Measurements from ENCODE around the gene LMNTD2. TPM values are rescaled to one million over a fixed set of nuclear protein-coding genes. Genes with fewer than 3 reads are reported as not detected.

LMNTD2 gene
- total RNA-seq, 1 experiment from 2014 or later = 1.1 TPM

DNA sequence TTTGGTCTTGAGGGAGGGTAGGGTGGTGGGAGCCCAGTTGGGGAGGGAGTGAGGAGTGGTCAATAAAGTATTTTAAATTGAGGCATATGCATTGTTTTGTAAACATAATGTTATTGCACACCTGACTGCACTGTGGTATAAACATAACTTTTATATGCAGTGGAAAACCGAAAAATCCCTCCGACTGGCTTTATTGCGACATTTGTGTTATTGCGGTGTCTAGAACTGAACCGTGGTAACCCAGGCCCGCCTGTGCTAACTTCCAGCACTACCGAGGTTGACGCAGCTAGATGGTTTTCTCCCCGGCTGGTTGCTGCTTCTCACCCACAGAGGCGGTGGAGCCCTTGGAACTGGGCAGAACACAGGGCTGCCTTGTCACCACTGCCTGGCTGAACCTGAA, 45.9 kb downstream of the LMNTD2 start:
- no peak for DNase-seq (ENCODE audit: low read depth)

DNA sequence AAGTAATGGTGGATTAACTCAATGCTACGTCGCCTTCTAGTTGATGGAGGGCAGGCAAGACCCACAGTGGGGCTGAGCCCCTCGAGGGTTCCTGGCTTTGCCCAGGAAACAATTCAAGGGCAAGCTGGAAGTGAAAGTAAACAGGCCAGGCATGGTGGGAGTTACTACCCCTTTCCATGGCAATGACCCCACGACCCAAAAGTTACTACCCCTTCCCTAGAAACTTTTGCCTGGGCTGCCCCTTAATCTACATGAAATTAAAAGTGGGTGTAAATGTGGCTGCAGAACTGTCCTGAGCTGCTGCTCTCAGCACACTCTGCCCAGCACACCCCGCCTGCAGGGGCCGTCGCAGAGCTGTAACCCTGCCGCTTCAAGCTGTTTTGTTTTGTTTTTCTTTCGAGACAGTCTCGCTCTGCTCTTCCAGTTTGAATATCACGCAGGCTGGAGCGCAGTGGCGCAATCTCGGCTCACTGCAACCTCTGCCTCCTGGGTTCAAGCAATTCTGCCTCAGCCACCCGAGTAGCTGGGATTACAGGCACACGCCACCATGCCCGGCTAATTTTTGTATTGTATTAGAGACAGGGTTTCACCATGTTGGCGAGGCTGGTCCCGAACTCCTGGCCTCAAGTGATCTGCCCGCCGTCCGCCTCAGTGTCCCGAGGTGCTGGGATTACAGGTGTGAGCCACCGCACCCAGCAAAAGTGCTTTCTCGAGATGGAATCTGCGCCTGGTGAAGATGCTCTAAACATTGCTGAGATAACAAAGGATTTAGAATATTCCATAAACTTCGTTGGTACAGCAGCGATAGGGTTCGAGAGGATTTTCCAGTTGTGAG, 47.6 kb downstream of the LMNTD2 start:
- no peak for DNase-seq (ENCODE audit: low read depth)

DNA sequence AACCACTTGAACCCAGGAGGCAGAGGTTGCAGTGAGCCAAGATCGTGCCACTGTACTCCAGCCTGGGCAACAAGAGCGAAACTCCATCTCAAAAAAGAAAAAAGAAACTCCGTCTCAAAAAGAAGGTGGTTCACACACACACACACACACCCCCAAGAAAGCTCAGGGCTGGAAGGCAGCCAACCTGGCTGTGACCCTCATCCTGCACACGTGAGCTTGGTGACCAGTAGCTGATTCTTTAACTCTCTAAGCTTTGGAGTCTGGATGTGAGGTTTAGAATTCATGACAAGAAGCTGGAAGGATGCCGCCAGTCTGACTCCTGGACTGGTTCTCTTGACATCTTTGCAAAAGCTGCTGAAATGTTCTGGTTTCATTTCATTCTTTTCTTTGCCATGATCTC, 51.6 kb downstream of the LMNTD2 start:
- no peak for DNase-seq (ENCODE audit: low read depth)

DNA sequence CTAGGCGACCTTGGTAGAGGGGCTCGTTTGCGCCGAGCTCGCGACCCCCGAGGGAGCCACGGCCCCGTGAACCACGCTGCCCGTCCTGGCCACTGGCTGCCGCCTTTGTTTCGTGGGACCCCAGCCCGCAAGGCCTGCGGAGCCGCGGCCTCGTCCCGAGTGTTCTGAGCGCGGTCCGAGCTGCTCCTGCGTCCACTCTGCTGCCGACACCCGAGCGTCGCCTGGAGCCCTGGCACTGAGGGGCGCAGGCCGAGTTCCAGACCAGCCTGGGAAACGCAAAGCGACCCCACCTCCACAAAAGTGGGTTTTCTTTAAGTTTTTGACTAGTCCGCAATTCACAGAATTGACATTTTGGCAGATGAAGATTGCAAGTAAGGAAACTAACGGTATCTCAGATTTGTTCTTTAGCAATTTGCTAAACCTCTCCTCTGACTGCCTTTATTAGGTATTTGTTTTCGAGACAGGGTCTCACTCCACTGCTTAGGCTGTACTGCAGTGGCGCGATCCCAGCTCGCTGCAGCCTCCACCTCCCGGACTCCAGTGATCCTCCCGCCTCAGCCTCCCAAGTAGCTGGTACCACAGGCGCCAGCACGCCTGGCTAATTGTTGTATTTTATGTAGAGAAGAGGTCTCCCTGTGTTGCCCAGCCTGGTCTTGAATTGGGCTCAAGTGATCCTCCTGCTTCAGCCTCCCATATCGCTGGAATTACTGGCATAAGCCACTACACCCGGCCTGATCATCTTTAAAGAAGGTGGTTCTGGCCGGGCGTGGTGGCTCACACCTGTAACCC, 52.6 kb downstream of the LMNTD2 start:
- DNase-seq (ENCODE audit: low read depth) = no peak

DNA sequence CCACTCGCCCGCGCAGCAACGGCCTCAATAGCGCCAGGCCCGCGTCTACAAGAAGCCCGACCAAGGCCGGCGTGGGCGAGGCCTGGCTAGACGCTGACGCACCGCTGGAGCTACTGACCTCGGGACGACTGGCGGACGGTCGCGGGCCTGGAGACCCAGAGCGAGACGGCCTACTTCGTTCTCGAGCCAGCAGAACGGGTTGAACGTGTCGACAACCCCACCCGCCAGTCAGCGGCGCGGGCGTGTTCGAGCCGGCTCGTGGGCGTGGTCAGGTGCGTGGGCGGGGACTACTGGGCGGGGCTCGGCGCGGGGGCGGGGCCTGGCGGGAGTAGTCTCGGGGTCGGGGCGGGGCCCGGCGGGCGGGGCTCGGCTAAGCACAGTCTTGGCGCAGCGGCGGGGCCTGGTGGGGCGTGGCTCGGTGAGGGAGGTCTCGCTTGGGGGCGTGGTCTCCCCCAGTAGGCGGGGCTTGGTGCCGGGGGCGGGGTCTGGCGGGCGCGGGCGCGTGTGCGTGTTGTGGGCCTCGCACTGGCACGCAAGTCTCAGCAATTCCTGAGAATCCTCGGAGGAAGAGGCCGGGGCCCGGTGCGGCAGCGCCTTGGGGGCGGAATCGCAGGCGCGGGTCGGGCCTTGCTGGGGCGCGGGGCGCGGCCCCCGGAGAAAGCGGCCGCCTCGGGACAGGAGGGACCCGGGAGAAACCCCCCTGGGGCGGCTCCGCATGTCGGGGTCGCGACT, 53.4 kb downstream of the LMNTD2 start, which contains the start of gene RNH1:
Gene RNH1, minus strand, starts transcription at position 248 of the 732 bp plus-strand sequence. CDS start 5,080 bp downstream, outside the sequence.
- DNase-seq (ENCODE audit: low read depth) = peak; percentile 89

DNA sequence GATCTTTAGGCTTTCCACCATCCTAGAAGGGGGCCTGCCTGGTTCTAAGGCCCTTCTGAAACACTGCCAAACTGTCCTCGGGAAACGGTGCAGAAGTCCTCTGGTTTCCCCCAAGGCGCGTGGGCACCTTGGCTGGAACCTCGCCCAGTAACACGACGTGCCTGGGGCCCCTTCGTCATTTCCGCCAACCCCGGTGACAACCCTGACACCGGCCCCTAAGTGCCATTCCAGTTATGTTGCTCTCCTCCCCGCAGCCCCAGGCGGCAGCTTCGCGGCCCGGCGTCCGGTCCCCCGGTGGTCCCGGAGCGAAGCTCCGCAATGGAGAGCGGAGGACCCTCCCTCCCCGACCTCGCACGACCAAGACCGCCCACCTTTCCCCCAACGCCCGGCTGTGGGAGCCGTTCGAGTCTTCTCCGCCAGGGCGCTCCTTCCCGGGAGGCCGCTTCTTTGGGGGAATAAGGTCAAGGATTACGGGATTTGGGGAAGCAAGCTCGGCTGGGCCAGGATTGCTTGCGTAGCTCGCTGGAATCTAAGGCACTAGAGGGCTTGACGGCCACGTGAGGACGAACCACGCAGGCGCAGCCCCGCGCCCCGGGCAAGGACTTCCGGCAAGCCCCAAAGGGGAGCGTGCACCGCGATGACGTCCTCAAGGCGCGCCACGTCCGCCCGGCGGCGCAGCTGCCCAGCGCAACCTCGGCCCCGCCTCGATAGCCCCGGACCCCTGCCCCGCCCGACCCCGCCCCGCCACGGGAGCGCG, 54.1 kb downstream of the LMNTD2 start:
- peak; percentile 96 for DNase-seq (ENCODE audit: low read depth)

DNA sequence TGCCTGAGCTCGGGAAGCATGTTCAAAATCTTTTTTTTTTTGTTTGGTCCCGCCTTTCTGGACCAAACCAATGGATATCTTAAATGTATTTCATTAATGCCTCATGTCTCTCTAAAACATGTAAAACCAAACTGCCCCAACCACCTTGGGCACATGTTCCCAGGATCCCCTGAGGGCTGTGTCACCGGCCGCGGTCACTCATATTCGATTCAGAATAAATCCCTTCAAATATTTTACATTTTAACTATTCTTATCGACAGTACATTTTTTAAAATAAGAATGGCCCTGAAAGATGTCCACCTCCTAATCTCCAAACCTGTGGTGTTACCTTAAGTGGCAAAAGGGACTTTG, 55.6 kb downstream of the LMNTD2 start:
- DNase-seq (ENCODE audit: low read depth) = no peak

Other genes starting within 250 kb of the LMNTD2 start
- gene IFITM1, start 246.7 kb downstream of the LMNTD2 start, total RNA-seq (2014; rRNA removed; shearing (Covaris generic)) = 1,883 and 3,156 TPM in 2 replicates
- 821 and 984 TPM in 2 replicates for gene IFITM3, start 239.9 kb downstream of the LMNTD2 start, total RNA-seq (2014; rRNA removed; shearing (Covaris generic))
- 2.8 and 9.4 TPM in 2 replicates for gene B4GALNT4, start 191.2 kb downstream of the LMNTD2 start, total RNA-seq (2014; rRNA removed; shearing (Covaris generic))
- gene PKP3, start 166.5 kb downstream of the LMNTD2 start, total RNA-seq (2014; rRNA removed; shearing (Covaris generic)) = 7.9 and 10.6 TPM in 2 replicates
- gene SIGIRR, start 145.7 kb downstream of the LMNTD2 start, total RNA-seq (2014; rRNA removed; shearing (Covaris generic)) = 2.5 and 3.4 TPM in 2 replicates
- 0.20 TPM in 1 of 2 replicates, not detected in the other for gene ANO9, start 118.7 kb downstream of the LMNTD2 start, total RNA-seq (2014; rRNA removed; shearing (Covaris generic))
- 27.5 and 35.5 TPM in 2 replicates for gene PTDSS2, start 110.5 kb downstream of the LMNTD2 start, total RNA-seq (2014; rRNA removed; shearing (Covaris generic))
- 169 and 259 TPM in 2 replicates for gene RNH1, start 53.5 kb downstream of the LMNTD2 start, total RNA-seq (2014; rRNA removed; shearing (Covaris generic))
- gene HRAS, start 25.2 kb downstream of the LMNTD2 start, total RNA-seq (2014; rRNA removed; shearing (Covaris generic)) = 56.9 and 110 TPM in 2 replicates
- 0.25 and 0.34 TPM in 2 replicates for gene LRRC56, start 23.2 kb downstream of the LMNTD2 start, total RNA-seq (2014; rRNA removed; shearing (Covaris generic))
- gene RASSF7, start 232 bp upstream of the LMNTD2 start, total RNA-seq (2014; rRNA removed; shearing (Covaris generic)) = 53.4 and 56.0 TPM in 2 replicates
- 17.0 and 24.3 TPM in 2 replicates for gene PHRF1, start 15.7 kb upstream of the LMNTD2 start, total RNA-seq (2014; rRNA removed; shearing (Covaris generic))
- not detected in 2 replicates for gene IRF7, start 55.2 kb upstream of the LMNTD2 start, total RNA-seq (2014; rRNA removed; shearing (Covaris generic))
- not detected in 2 replicates for gene CDHR5, start 64.2 kb upstream of the LMNTD2 start, total RNA-seq (2014; rRNA removed; shearing (Covaris generic))
- not detected in 2 replicates for gene SCT, start 66.4 kb upstream of the LMNTD2 start, total RNA-seq (2014; rRNA removed; shearing (Covaris generic))
- not detected in 2 replicates for gene DRD4, start 76.5 kb upstream of the LMNTD2 start, total RNA-seq (2014; rRNA removed; shearing (Covaris generic))
- gene DEAF1, start 134.5 kb upstream of the LMNTD2 start, total RNA-seq (2014; rRNA removed; shearing (Covaris generic)) = 31.0 and 50.8 TPM in 2 replicates
- gene TMEM80, start 135.1 kb upstream of the LMNTD2 start, total RNA-seq (2014; rRNA removed; shearing (Covaris generic)) = 7.9 and 14.9 TPM in 2 replicates
- gene EPS8L2, start 145.5 kb upstream of the LMNTD2 start, total RNA-seq (2014; rRNA removed; shearing (Covaris generic)) = 4.9 and 10.6 TPM in 2 replicates
- 247 and 252 TPM in 2 replicates for gene TALDO1, start 186.7 kb upstream of the LMNTD2 start, total RNA-seq (2014; rRNA removed; shearing (Covaris generic))
- gene GATD1, start 216.7 kb upstream of the LMNTD2 start, total RNA-seq (2014; rRNA removed; shearing (Covaris generic)) = 22.5 and 25.6 TPM in 2 replicates
- gene CEND1, start 229.4 kb upstream of the LMNTD2 start, total RNA-seq (2014; rRNA removed; shearing (Covaris generic)) = not detected in 2 replicates
- gene SLC25A22, start 237.5 kb upstream of the LMNTD2 start, total RNA-seq (2014; rRNA removed; shearing (Covaris generic)) = 7.5 and 26.5 TPM in 2 replicates
- 3.3 and 8.2 TPM in 2 replicates for gene PIDD1, start 244.5 kb upstream of the LMNTD2 start, total RNA-seq (2014; rRNA removed; shearing (Covaris generic))
- gene RPLP2, start 249.2 kb upstream of the LMNTD2 start, total RNA-seq (2014; rRNA removed; shearing (Covaris generic)) = 714 and 877 TPM in 2 replicates

Data from M059J (cell line).